Measurements from ENCODE around the gene FARS2. TPM values are rescaled to one million over a fixed set of nuclear protein-coding genes. Genes with fewer than 3 reads are reported as not detected.
"Not testable (repeated sequence)": the region's sequence is repeated elsewhere in the genome, so short reads cannot be mapped to it uniquely, and the experiment has no call there.

Gene FARS2
- total RNA-seq, 1 donor from 2014 or later, result 8.2 TPM

- Histone ChIP-seq H3K36me3 (ENCODE audit: control insufficient read depth, insufficient read depth, low read length) (no peaks in the 10 kb centered on the region), H3K4me3 (ENCODE audit: low read depth, low read length) (no peak overlapping the region), H3K27me3 (ENCODE audit: control insufficient read depth, insufficient read depth, low read length) (no peaks in the 10 kb centered on the region)
- no peak for DNase-seq (ENCODE audit: low read depth)
- no peak for TF ChIP-seq CTCF (IDR thresholded peaks at IDR 0.05; ENCODE audit: insufficient read depth, low read length, poor library complexity, severe bottlenecking)
Measured at GRCh38 chr6:5644523-5645185, 383.3 kb downstream of the FARS2 start.

- H3K27me3 ChIP-seq (ENCODE audit: control insufficient read depth, insufficient read depth, low read length), result no peaks in the 10 kb centered on the region
- TF ChIP-seq CTCF (IDR thresholded peaks at IDR 0.05; ENCODE audit: insufficient read depth, low read length, poor library complexity, severe bottlenecking), result no peak
- H3K36me3 ChIP-seq (ENCODE audit: control insufficient read depth, insufficient read depth, low read length), result no peaks in the 10 kb centered on the region
- no peak for DNase-seq (ENCODE audit: low read depth)
- no peak overlapping the region for H3K4me3 ChIP-seq (ENCODE audit: low read depth, low read length)
Measured at GRCh38 chr6:5645328-5646290, 384.3 kb downstream of the FARS2 start.

- H3K36me3 ChIP-seq (ENCODE audit: control insufficient read depth, insufficient read depth, low read length), result no peaks in the 10 kb centered on the region
- H3K4me3 ChIP-seq (ENCODE audit: low read depth, low read length), result no peak overlapping the region
- H3K27me3 ChIP-seq (ENCODE audit: control insufficient read depth, insufficient read depth, low read length), result no peaks in the 10 kb centered on the region
- no peak for DNase-seq (ENCODE audit: low read depth)
- TF ChIP-seq CTCF (IDR thresholded peaks at IDR 0.05; ENCODE audit: insufficient read depth, low read length, poor library complexity, severe bottlenecking), result no peak
Measured at GRCh38 chr6:5652406-5653137, 391.3 kb downstream of the FARS2 start.

- no peaks in the 10 kb centered on the region for H3K36me3 ChIP-seq (ENCODE audit: control insufficient read depth, insufficient read depth, low read length)
- DNase-seq (ENCODE audit: low read depth), result no peak
- TF ChIP-seq CTCF (IDR thresholded peaks at IDR 0.05; ENCODE audit: insufficient read depth, low read length, poor library complexity, severe bottlenecking), result no peak
- H3K27me3 ChIP-seq (ENCODE audit: control insufficient read depth, insufficient read depth, low read length), result no peaks in the 10 kb centered on the region
- no peak overlapping the region for H3K4me3 ChIP-seq (ENCODE audit: low read depth, low read length)
Measured at GRCh38 chr6:5653801-5654200, 392.5 kb downstream of the FARS2 start.

- no peak for TF ChIP-seq CTCF (IDR thresholded peaks at IDR 0.05; ENCODE audit: insufficient read depth, low read length, poor library complexity, severe bottlenecking)
- no peaks in the 10 kb centered on the region for H3K36me3 ChIP-seq (ENCODE audit: control insufficient read depth, insufficient read depth, low read length)
- H3K4me3 ChIP-seq (ENCODE audit: low read depth, low read length), result no peak overlapping the region
- no peak for DNase-seq (ENCODE audit: low read depth)
- no peaks in the 10 kb centered on the region for H3K27me3 ChIP-seq (ENCODE audit: control insufficient read depth, insufficient read depth, low read length)
Measured at GRCh38 chr6:5656226-5656625, 394.9 kb downstream of the FARS2 start.

- not testable (repeated sequence) for H3K36me3 ChIP-seq (ENCODE audit: control insufficient read depth, insufficient read depth, low read length); DNase-seq (ENCODE audit: low read depth)
Measured at GRCh38 chr6:5656695-5657094, 395.4 kb downstream of the FARS2 start.

More at GRCh38 chr6:5656695-5657094, 395.4 kb downstream of the FARS2 start:
- H3K4me3 ChIP-seq (ENCODE audit: low read depth, low read length); H3K27me3 ChIP-seq (ENCODE audit: control insufficient read depth, insufficient read depth, low read length): not testable (repeated sequence)

All from kidney epithelial cell (primary cell).